Esophagus muscularis mucosa (tissue), 4 donors: ENCODE results near the gene AIG1. TPM values are rescaled to one million over a fixed set of nuclear protein-coding genes. Genes with fewer than 3 reads are reported as not detected.
"Not testable (repeated sequence)": the region's sequence is repeated elsewhere in the genome, so short reads cannot be mapped to it uniquely, and the experiment has no call there.

Experiments
- DNase-seq: peaks from one replicate; pipeline ENCODE4 v3.0.0-alpha.2; 2017; ENCODE audit errors: extremely low spot score
- H3K27ac ChIP-seq, 4 donors: fragments of 200-600 bp; sonication (generic); replicated peaks in 1 of 4; 1 replicate in 3 of 4; 2 replicates in 1 of 4; pipeline ENCODE4 v1.5.1; 2016 to 2019; ENCODE audit warnings: mild to moderate bottlenecking in 1 of 4
- H3K27me3 ChIP-seq, 4 donors: fragments of 200-600 bp; sonication (generic); one replicate each; pipeline versions ENCODE4 v1.5.1 to v1.6.0; 2016 to 2019
- H3K36me3 ChIP-seq, 4 donors: fragments of 200-600 bp; sonication (generic); one replicate each; pipeline ENCODE4 v1.5.1; 2016 to 2019
- H3K4me1 ChIP-seq, 4 donors: fragments of 200-600 bp; sonication (generic); one replicate each; pipeline ENCODE4 v1.5.1; 2016 to 2019
- H3K4me3 ChIP-seq, 4 donors: fragments of 200-600 bp; sonication (generic); 1 replicate in 2 of 4; 2 replicates in 2 of 4; pipeline ENCODE4 v1.5.1; 2016 to 2019; ENCODE audit warnings: mild to moderate bottlenecking in 4 of 4, moderate library complexity in 1 of 4
- H3K9me3 ChIP-seq, 4 donors: fragments of 200-600 bp; sonication (generic); 1 replicate in 3 of 4; 2 replicates in 1 of 4; pipeline ENCODE4 v1.5.1; 2016 to 2019
- EP300 ChIP-seq: sonication (generic); formaldehyde crosslinking; IDR thresholded peaks from one replicate; pipeline ENCODE4 v1.6.1; 2017; ENCODE audit warnings: antibody characterized with exemption
- POLR2A ChIP-seq: fragments of 450-650 bp; IDR thresholded peaks from one replicate; pipeline ENCODE4 v1.6.1; 2017; ENCODE audit warnings: antibody characterized with exemption, moderate library complexity, mild to moderate bottlenecking, low read depth
- POLR2AphosphoS5 ChIP-seq, 2 donors: sonication (generic); formaldehyde crosslinking; IDR thresholded peaks; one replicate each; pipeline ENCODE4 v1.6.1; 2017; ENCODE audit warnings: antibody characterized with exemption in 2 of 2
- WGBS: methylation state at CpG from one replicate; pipeline ENCODE4 v1.1.5; 2018; 5-methylcytosine and 5-hydroxymethylcytosine counted together
- intact Hi-C: fragments of 100-400 bp; cut with DNase I; formaldehyde crosslinking; loops from one replicate; pipeline ENCODE4 v1.15.1; 2023
- total RNA-seq, 4 donors: library from RNA; depleted of rRNA; stranded (reverse); fragments of >200 nt; gene quantifications; one replicate each; pipeline versions ENCODE4 v1.1.0 to v1.2.1, GENCODE V29; 2016
- TF ChIP-seq, protein P1 (sequence below), 3 experiments: fragments of 200-600 bp in 2 of 3; fragments of 450-650 bp in 1 of 3; sonication (generic) in 2 of 3; IDR thresholded peaks; one replicate each; pipeline ENCODE4 v1.5.1; 2017 to 2019; ENCODE audit warnings: antibody characterized with exemption in 3 of 3, mild to moderate bottlenecking in 2 of 3, moderate library complexity in 1 of 3

The AIG1 gene
- total RNA-seq, 4 donors from 2014 or later = 21.0 to 26.3 (median 23.4) TPM

DNA sequence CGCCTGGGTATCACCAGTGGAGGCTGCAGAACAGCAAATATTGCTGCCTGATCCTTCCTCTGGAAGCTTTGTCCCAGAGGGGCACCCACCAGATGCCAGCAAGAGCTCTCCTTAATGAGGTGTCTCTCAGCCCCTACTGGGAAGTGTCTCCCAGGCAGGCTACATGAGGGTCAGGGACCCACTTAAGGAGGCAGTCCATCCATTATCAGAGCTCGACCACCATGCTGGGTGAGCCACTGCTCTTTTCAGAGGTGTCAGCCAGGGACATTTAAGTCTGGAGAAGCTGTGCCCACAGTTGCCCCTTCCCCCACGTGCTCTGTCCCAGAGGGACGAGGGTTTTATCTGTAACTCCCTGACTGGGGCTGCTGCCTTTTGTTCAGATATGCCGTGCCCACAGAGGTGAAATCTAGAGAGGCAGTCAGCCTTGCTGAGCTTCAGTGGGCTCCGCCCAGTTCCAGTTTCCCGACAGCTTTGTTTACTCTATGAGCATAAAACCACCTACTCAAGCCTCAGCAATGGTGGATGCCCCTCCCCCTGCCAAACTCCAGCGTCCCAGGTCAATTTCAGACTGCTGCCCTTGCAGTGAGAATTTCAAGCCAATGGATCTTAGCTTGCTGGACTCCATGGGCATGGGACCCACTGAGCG, 25.9 kb upstream of the AIG1 start:
- Histone ChIP-seq H3K27me3 (no peaks in the 10 kb centered on the region), H3K9me3 (no peaks in the 10 kb centered on the region), H3K36me3 (no peaks in the 10 kb centered on the region), H3K27ac (no peak overlapping the region), H3K4me1 (no peaks in the 10 kb centered on the region), H3K4me3 (no peak overlapping the region)
- no peak for DNase-seq
- intact Hi-C loops = loop anchor here (10.0 kb wide), 1 partner anchor 390 kb away; no protein-coding TSS in a partner anchor
- no peak for TF ChIP-seq POLR2A
- no peak for TF ChIP-seq POLR2AphosphoS5 (IDR thresholded peaks at IDR 0.05)
- TF ChIP-seq EP300 = no peak
- TF ChIP-seq, protein P1, sequence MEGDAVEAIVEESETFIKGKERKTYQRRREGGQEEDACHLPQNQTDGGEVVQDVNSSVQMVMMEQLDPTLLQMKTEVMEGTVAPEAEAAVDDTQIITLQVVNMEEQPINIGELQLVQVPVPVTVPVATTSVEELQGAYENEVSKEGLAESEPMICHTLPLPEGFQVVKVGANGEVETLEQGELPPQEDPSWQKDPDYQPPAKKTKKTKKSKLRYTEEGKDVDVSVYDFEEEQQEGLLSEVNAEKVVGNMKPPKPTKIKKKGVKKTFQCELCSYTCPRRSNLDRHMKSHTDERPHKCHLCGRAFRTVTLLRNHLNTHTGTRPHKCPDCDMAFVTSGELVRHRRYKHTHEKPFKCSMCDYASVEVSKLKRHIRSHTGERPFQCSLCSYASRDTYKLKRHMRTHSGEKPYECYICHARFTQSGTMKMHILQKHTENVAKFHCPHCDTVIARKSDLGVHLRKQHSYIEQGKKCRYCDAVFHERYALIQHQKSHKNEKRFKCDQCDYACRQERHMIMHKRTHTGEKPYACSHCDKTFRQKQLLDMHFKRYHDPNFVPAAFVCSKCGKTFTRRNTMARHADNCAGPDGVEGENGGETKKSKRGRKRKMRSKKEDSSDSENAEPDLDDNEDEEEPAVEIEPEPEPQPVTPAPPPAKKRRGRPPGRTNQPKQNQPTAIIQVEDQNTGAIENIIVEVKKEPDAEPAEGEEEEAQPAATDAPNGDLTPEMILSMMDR (IDR thresholded peaks at IDR 0.05) = no peak
- 87% methylated on average over 9 of the region's 9 CpGs for WGBS

DNA sequence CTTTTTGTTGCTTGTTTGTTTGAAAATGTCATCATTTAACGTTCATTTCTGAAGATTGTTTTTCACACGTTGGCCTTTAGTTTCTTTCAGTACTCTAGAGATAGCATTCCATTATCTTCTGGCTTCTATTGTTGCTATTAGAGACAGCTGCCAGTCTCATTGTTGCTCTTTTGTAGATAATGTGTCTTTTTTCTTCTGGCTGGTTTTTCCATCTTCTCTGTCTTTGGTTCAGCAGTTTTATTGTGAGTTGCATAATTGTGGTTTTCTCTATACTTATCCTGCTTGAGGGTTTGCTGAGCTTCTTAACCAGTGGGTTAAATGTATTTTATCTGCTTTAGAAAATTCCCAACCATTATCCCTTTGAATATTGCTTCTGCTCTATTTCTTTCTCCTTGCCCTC, 23.2 kb upstream of the AIG1 start:
- no peak for DNase-seq
- no peaks in the 10 kb centered on the region for H3K9me3 ChIP-seq
- WGBS = 65% methylated on average over 2 of the region's 2 CpGs

DNA sequence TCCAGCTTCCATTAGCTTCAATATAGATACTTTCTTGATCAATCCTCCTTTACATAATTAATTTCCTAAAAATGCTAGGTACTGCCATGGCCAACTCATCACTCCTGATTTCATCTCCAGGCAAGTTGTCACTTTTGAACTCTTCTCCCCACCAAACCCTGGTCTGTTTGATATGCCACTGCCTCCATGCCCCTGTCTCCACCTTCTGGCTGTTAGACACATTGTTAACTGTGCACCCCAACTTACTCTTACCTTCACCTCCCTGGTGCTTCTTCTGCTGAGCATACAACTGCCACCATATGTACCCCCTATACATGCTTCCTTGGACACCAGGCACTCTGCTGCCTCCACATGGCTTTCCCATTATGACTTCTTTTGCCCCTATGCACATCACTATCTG, 21.9 kb upstream of the AIG1 start:
- no peak for DNase-seq
- H3K9me3 ChIP-seq = no peaks in the 10 kb centered on the region
- no peaks in the 10 kb centered on the region for H3K27me3 ChIP-seq
- H3K4me1 ChIP-seq = no peaks in the 10 kb centered on the region
- H3K4me3 ChIP-seq = no peak overlapping the region
- intact Hi-C loops = loop anchor here (10.0 kb wide), 1 partner anchor 386 kb away; no protein-coding TSS in a partner anchor
- TF ChIP-seq POLR2AphosphoS5 (IDR thresholded peaks at IDR 0.05) = no peak
- TF ChIP-seq, protein P1 (IDR thresholded peaks at IDR 0.05) = no peak
- TF ChIP-seq POLR2A = no peak
- TF ChIP-seq EP300 = no peak
- no peaks in the 10 kb centered on the region for H3K36me3 ChIP-seq
- H3K27ac ChIP-seq = no peak overlapping the region

More for the DNA sequence above, 23.2 kb upstream of the AIG1 start:
- intact Hi-C loops = loop anchor here (10.0 kb wide), 1 partner anchor 387 kb away; no protein-coding TSS in a partner anchor
- no peaks in the 10 kb centered on the region for H3K36me3 ChIP-seq
- H3K27me3 ChIP-seq = no peaks in the 10 kb centered on the region
- no peak overlapping the region for H3K4me3 ChIP-seq
- no peaks in the 10 kb centered on the region for H3K4me1 ChIP-seq
- TF ChIP-seq, protein P1 (IDR thresholded peaks at IDR 0.05) = no peak
- TF ChIP-seq POLR2A = no peak
- no peak for TF ChIP-seq EP300
- TF ChIP-seq POLR2AphosphoS5 (IDR thresholded peaks at IDR 0.05) = no peak
- no peak overlapping the region for H3K27ac ChIP-seq

DNA sequence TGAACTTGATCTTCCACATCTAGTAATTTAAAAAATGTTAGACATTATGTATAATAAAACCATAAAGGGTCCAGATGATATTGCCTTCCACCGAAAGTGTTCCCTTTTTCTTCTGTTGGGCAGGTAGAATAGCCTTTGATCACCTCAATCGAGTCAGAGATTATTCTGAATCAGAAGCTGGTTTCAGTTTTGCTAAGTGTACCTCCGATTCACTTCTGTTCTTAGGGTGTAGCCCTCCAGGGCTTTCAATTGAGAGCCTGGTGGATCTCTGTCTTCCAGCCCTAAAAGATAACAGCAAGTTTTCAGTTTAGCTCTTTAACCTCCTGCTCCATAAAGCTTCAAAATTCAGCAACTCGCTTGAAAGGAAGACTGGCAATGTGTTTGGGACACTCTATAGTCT, 21.1 kb upstream of the AIG1 start:
- H3K27ac ChIP-seq = no peak overlapping the region
- H3K4me1 ChIP-seq = no peaks in the 10 kb centered on the region
- no peaks in the 10 kb centered on the region for H3K9me3 ChIP-seq
- no peaks in the 10 kb centered on the region for H3K36me3 ChIP-seq
- no peaks in the 10 kb centered on the region for H3K27me3 ChIP-seq
- no peak overlapping the region for H3K4me3 ChIP-seq
- no peak for DNase-seq
- TF ChIP-seq POLR2AphosphoS5 (IDR thresholded peaks at IDR 0.05) (no peak), POLR2A (no peak), EP300 (no peak)
- TF ChIP-seq, protein P1 (IDR thresholded peaks at IDR 0.05) = no peak
- WGBS = 87% methylated on average over 4 of the region's 4 CpGs
- intact Hi-C loops = loop anchor here (10.0 kb wide), 1 partner anchor 385 kb away; no protein-coding TSS in a partner anchor

DNA sequence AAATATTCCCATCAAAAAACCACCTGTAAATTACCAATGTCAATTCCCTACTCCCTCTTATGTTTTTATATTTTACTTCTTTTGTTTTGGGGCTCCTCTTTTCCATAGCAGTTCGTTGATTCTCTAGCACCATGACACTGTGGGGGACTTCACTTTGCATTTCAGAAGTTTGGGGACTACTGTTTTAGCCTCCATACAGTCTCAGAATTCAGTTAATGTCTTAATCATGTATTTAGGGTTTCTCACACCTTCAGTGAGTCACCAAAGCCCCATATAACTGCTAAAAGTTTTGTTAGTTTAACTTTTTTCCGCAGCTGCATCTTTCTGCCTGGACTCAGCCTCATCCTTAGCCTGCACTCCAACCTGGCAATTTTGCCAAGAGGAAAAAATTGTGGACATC, 20.7 kb upstream of the AIG1 start:
- TF ChIP-seq POLR2AphosphoS5 (IDR thresholded peaks at IDR 0.05) (no peak), POLR2A (no peak), EP300 (no peak)
- TF ChIP-seq, protein P1 (IDR thresholded peaks at IDR 0.05) = no peak
- Histone ChIP-seq H3K27ac (no peak overlapping the region), H3K36me3 (no peaks in the 10 kb centered on the region), H3K9me3 (no peaks in the 10 kb centered on the region), H3K4me3 (no peak overlapping the region), H3K4me1 (no peaks in the 10 kb centered on the region), H3K27me3 (no peaks in the 10 kb centered on the region)
- no peak for DNase-seq
- WGBS = 78% methylated on average over 2 of the region's 2 CpGs
- intact Hi-C loops = no loop called here

DNA sequence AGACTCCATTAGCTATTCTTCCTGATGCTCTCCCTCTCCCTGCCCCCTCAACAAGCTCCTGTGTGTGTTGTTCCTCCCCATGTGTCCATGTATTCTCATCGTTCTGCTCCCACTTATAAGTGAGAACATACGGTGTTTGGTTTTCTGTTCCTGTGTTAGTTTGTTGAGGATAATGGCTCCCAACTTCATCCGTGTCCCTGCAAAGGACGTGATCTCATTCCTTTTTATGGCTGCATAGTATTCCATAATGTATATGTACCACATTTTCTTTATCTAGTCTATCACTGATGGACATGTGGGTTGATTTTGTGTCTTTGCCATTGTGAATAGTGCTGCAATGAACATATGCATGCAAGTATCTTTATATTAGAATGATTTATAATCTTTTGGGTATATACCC, 16.3 kb upstream of the AIG1 start:
- H3K27me3 ChIP-seq, H3K4me1 ChIP-seq, DNase-seq, H3K36me3 ChIP-seq, H3K4me3 ChIP-seq, H3K27ac ChIP-seq, intact Hi-C loops, H3K9me3 ChIP-seq: not testable (repeated sequence)
- WGBS = 98% methylated on average over 4 of the region's 4 CpGs
